ENCODE measurements around the gene XKR8. TPM values are rescaled to one million over a fixed set of nuclear protein-coding genes. Genes with fewer than 3 reads are reported as not detected.

XKR8 gene
- total RNA-seq, 6 experiments from 2014 or later = 8.0 to 10.7 (median 9.7) TPM

- Mint-ChIP-seq H3K9me3 (no peaks in the 10 kb centered on the region), H3K27ac (no peak overlapping the region), H3K27me3 (ENCODE audit: insufficient read depth) (peaks cover 17% of the 10 kb centered on the region), H3K4me3 (no peak overlapping the region), H3K36me3 (ENCODE audit: low read depth) (no peaks in the 10 kb centered on the region), H3K4me1 (ENCODE audit: low read depth) (peaks cover 20% of the 10 kb centered on the region)
- TF ChIP-seq CTCF (IDR thresholded peaks at IDR 0.05) = no peak
- DNase-seq = no peak
Measured at GRCh38 chr1:27956761-27957160, 3.0 kb upstream of the XKR8 start.

DNA sequence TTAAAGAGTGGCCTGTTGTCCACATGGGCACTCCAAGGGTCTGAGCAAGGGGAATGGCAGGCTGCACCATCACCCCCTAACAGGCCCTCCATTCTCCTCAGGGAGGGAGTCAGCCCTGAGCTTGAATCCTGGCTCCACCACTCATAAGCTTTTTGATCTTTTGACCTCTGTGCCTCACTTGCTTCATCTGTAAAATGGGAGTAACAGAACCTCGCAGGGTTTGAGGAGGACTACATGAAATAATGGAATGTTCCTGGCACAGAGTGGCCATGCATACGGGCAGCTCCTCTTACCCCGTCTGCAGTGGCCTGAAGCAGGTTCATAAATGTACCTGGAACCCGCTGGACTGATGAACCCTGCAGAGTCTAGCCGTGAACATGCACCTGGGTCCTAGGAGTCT lies 2.1 kb upstream of the XKR8 start:
- no peak for TF ChIP-seq CTCF (IDR thresholded peaks at IDR 0.05)
- Mint-ChIP-seq H3K36me3 (ENCODE audit: low read depth) (no peaks in the 10 kb centered on the region), H3K27ac (no peak overlapping the region), H3K27me3 (ENCODE audit: insufficient read depth) (peaks cover 13% of the 10 kb centered on the region), H3K4me1 (ENCODE audit: low read depth) (peaks cover 25% of the 10 kb centered on the region), H3K4me3 (no peak overlapping the region), H3K9me3 (no peaks in the 10 kb centered on the region)
- no peak for DNase-seq

GRCh38 chr1:27958513-27958912 lies 1.3 kb upstream of the XKR8 start:
- Mint-ChIP-seq H3K27me3 (ENCODE audit: insufficient read depth) (peaks cover 12% of the 10 kb centered on the region), H3K4me1 (ENCODE audit: low read depth) (peaks cover 25% of the 10 kb centered on the region), H3K27ac (no peak overlapping the region), H3K9me3 (no peaks in the 10 kb centered on the region), H3K4me3 (no peak overlapping the region), H3K36me3 (ENCODE audit: low read depth) (no peaks in the 10 kb centered on the region)
- no peak for TF ChIP-seq CTCF (IDR thresholded peaks at IDR 0.05)
- DNase-seq = no peak

- Mint-ChIP-seq H3K4me3 (peak overlapping the region; percentile 88), H3K36me3 (ENCODE audit: low read depth) (no peaks in the 10 kb centered on the region), H3K27ac (peak overlapping the region; percentile 76), H3K4me1 (ENCODE audit: low read depth) (peaks cover 25% of the 10 kb centered on the region), H3K9me3 (no peaks in the 10 kb centered on the region), H3K27me3 (ENCODE audit: insufficient read depth) (peaks cover 2% of the 10 kb centered on the region)
- TF ChIP-seq CTCF (IDR thresholded peaks at IDR 0.05) = no peak
- peak; percentile 9 for DNase-seq
Measured at GRCh38 chr1:27960762-27961645, 1.2 kb downstream of the XKR8 start.

- no peak for DNase-seq
- H3K9me3 Mint-ChIP-seq = no peaks in the 10 kb centered on the region
- TF ChIP-seq CTCF (IDR thresholded peaks at IDR 0.05) = no peak
- H3K27me3 Mint-ChIP-seq (ENCODE audit: insufficient read depth) = peaks cover 3% of the 10 kb centered on the region
- peaks cover 3% of the 10 kb centered on the region; the same call in 1 of the 2 replicates for H3K36me3 Mint-ChIP-seq (ENCODE audit: low read depth)
- H3K4me3 Mint-ChIP-seq = peak overlapping the region; percentile 88
- H3K27ac Mint-ChIP-seq = peak overlapping the region; percentile 76
- peaks cover 27% of the 10 kb centered on the region for H3K4me1 Mint-ChIP-seq (ENCODE audit: low read depth)
Measured at GRCh38 chr1:27961646-27962221, 2.0 kb downstream of the XKR8 start.
